Activated CD8-positive, alpha-beta memory T cell treated with anti-CD3 and anti-CD28 coated beads for 4 hours (primary cell): ENCODE measurements around the gene ZNF335.
"Not testable (repeated sequence)": the region's sequence is repeated elsewhere in the genome, so short reads cannot be mapped to it uniquely, and the experiment has no call there.

ENCODE experiments used
- DNase-seq, 2 donors: peaks; one replicate each; pipeline ENCODE4 v3.0.0-alpha.2; 2020; ENCODE audit warnings: low read depth in 2 of 2

The ZNF335 gene

GRCh38 chr20:45911486-45912343 is 60.3 kb downstream of the ZNF335 start, which contains the start of gene PLTP:
PLTP (minus strand) TSS chr20:45912155; CDS start chr20:45911452, 703 bp downstream.
- DNase-seq: no peak

- peak; percentile 86 to 89 for DNase-seq
These were observed 61.1 kb downstream of the ZNF335 start for GRCh38 chr20:45910670-45911485.

GRCh38 chr20:45909817-45910669 is 62.0 kb downstream of the ZNF335 start:
- no peak for DNase-seq

- DNase-seq: no peak
These were observed 62.6 kb downstream of the ZNF335 start for GRCh38 chr20:45909336-45909808.

- DNase-seq: no peak
These were observed 63.9 kb downstream of the ZNF335 start for GRCh38 chr20:45908084-45908483.

- no peak for DNase-seq
These were observed 64.6 kb downstream of the ZNF335 start for GRCh38 chr20:45907219-45907948.

GRCh38 chr20:45905505-45906079 is 66.4 kb downstream of the ZNF335 start:
- no peak for DNase-seq

- DNase-seq: no peak
These were observed 67.2 kb downstream of the ZNF335 start for GRCh38 chr20:45904583-45905504.

GRCh38 chr20:45902199-45902701 is 69.8 kb downstream of the ZNF335 start:
- no peak for DNase-seq

- DNase-seq: not testable (repeated sequence)
These were observed 70.7 kb downstream of the ZNF335 start for GRCh38 chr20:45901332-45901731.

GRCh38 chr20:45899046-45899835 is 72.8 kb downstream of the ZNF335 start:
- no peak for DNase-seq
